NOMO-1 treated with DMSO at 0.1 percent for 48 hours (cell line): ENCODE results near the gene MMP28.

Experiments
- DNase-seq: peaks from one replicate; lab custom pipeline; 2025; ENCODE audit not compliant: unreplicated experiment; lab: John Stamatoyannopoulos, UW

Gene MMP28

GRCh38 chr17:35801583-35802224, 6.3 kb upstream of the MMP28 start:
- no peak for DNase-seq

GRCh38 chr17:35799942-35800341, 4.5 kb upstream of the MMP28 start:
- no peak for DNase-seq

- no peak for DNase-seq
These were observed 2.5 kb upstream of the MMP28 start for GRCh38 chr17:35797918-35798317.

GRCh38 chr17:35797370-35797769, 1.9 kb upstream of the MMP28 start:
- DNase-seq: no peak

GRCh38 chr17:35796942-35797341, 1.5 kb upstream of the MMP28 start:
- DNase-seq: no peak

- no peak for DNase-seq
These were observed 427 bp upstream of the MMP28 start for GRCh38 chr17:35795871-35796265.

- no peak for DNase-seq
These were observed 2.2 kb downstream of the MMP28 start for GRCh38 chr17:35793257-35793656.

- no peak for DNase-seq
These were observed 3.6 kb downstream of the MMP28 start for GRCh38 chr17:35791681-35792350.

GRCh38 chr17:35790841-35791240, 4.6 kb downstream of the MMP28 start:
- DNase-seq: no peak

GRCh38 chr17:35788477-35789368, 6.7 kb downstream of the MMP28 start:
- DNase-seq: no peak

- no peak for DNase-seq
These were observed 8.5 kb downstream of the MMP28 start for GRCh38 chr17:35786941-35787432.

- DNase-seq: no peak
These were observed 10.5 kb downstream of the MMP28 start for GRCh38 chr17:35784895-35785294.

GRCh38 chr17:35780950-35781349, 14.5 kb downstream of the MMP28 start:
- no peak for DNase-seq

GRCh38 chr17:35778641-35779196, 16.7 kb downstream of the MMP28 start:
- no peak for DNase-seq

- no peak for DNase-seq
These were observed 19.9 kb downstream of the MMP28 start for GRCh38 chr17:35775583-35775982.

GRCh38 chr17:35775039-35775438, 20.4 kb downstream of the MMP28 start:
- DNase-seq: no peak

GRCh38 chr17:35774499-35774898, 20.9 kb downstream of the MMP28 start:
- DNase-seq: no peak

GRCh38 chr17:35773679-35774425, 21.6 kb downstream of the MMP28 start:
- DNase-seq: no peak

GRCh38 chr17:35773129-35773528, 22.3 kb downstream of the MMP28 start:
- no peak for DNase-seq

- DNase-seq: no peak
These were observed 25.4 kb downstream of the MMP28 start for GRCh38 chr17:35769895-35770486.
